NK-92 (cell line): Measurements from ENCODE around the gene PPP1R1B.

Experiments used
- DNase-seq: peaks from one replicate; lab custom pipeline; 2025; ENCODE audit not compliant: unreplicated experiment; lab: John Stamatoyannopoulos, UW

The PPP1R1B gene

GRCh38 chr17:39600288-39600996 lies 26.3 kb upstream of the PPP1R1B start:
- no peak for DNase-seq

GRCh38 chr17:39600997-39601597 lies 25.7 kb upstream of the PPP1R1B start:
- no peak for DNase-seq

GRCh38 chr17:39601758-39602532 lies 24.8 kb upstream of the PPP1R1B start:
- no peak for DNase-seq

GRCh38 chr17:39602533-39603303 lies 24.0 kb upstream of the PPP1R1B start:
- no peak for DNase-seq

- DNase-seq = no peak
These were observed 23.3 kb upstream of the PPP1R1B start for GRCh38 chr17:39603304-39604016.

GRCh38 chr17:39604911-39605491 lies 21.8 kb upstream of the PPP1R1B start:
- no peak for DNase-seq

- DNase-seq = no peak
These were observed 21.0 kb upstream of the PPP1R1B start for GRCh38 chr17:39605492-39606433.

GRCh38 chr17:39606434-39607056 lies 20.2 kb upstream of the PPP1R1B start:
- no peak for DNase-seq

- DNase-seq = no peak
These were observed 19.5 kb upstream of the PPP1R1B start for GRCh38 chr17:39607057-39607850.

- DNase-seq = no peak
These were observed 19.0 kb upstream of the PPP1R1B start, which contains the start of gene NEUROD2 for GRCh38 chr17:39607851-39608130. Gene NEUROD2 (minus strand): TSS chr17:39607920. CDS start chr17:39606599, 1,321 bp downstream.

GRCh38 chr17:39608142-39608981 lies 18.4 kb upstream of the PPP1R1B start:
- DNase-seq = no peak

GRCh38 chr17:39609416-39610025 lies 17.2 kb upstream of the PPP1R1B start:
- DNase-seq = no peak

GRCh38 chr17:39611401-39612112 lies 15.2 kb upstream of the PPP1R1B start:
- DNase-seq = no peak

GRCh38 chr17:39612291-39612894 lies 14.4 kb upstream of the PPP1R1B start:
- DNase-seq = no peak

GRCh38 chr17:39612935-39613464 lies 13.8 kb upstream of the PPP1R1B start:
- no peak for DNase-seq
